ENCODE results near the gene PAQR3.
"Not testable (repeated sequence)": the region's sequence is repeated elsewhere in the genome, so short reads cannot be mapped to it uniquely, and the experiment has no call there.

PAQR3 gene

GRCh38 chr4:78910612-78911011 is 28.6 kb downstream of the PAQR3 start:
- Histone ChIP-seq H3K9me3 (no peaks in the 10 kb centered on the region), H3K27ac (no peak overlapping the region), H3K4me1 (ENCODE audit: control insufficient read depth in 1 of 2, insufficient read depth in 1 of 2, low read depth in 1 of 2, low read length in 1 of 2) (no peaks in the 10 kb centered on the region), H3K36me3 (peaks cover 25% of the 10 kb centered on the region), H3K4me3 (ENCODE audit: low read depth in 1 of 2, low read length in 1 of 2) (no peak overlapping the region), H3K27me3 (no peaks in the 10 kb centered on the region)
- TF ChIP-seq CTCF (IDR thresholded peaks at IDR 0.05) = no peak

GRCh38 chr4:78908974-78909373 is 30.3 kb downstream of the PAQR3 start:
- H3K4me1 ChIP-seq (ENCODE audit: control insufficient read depth in 1 of 2, insufficient read depth in 1 of 2, low read depth in 1 of 2, low read length in 1 of 2); H3K4me3 ChIP-seq (ENCODE audit: low read depth in 1 of 2, low read length in 1 of 2); H3K9me3 ChIP-seq; H3K27ac ChIP-seq; H3K27me3 ChIP-seq: not testable (repeated sequence)
- peaks cover 25% of the 10 kb centered on the region for H3K36me3 ChIP-seq

GRCh38 chr4:78907638-78908037 is 31.6 kb downstream of the PAQR3 start:
- no peak overlapping the region for H3K4me3 ChIP-seq (ENCODE audit: low read depth in 1 of 2, low read length in 1 of 2)
- no peaks in the 10 kb centered on the region for H3K9me3 ChIP-seq
- H3K36me3 ChIP-seq = peaks cover 25% of the 10 kb centered on the region
- no peak for TF ChIP-seq CTCF (IDR thresholded peaks at IDR 0.05)
- no peaks in the 10 kb centered on the region for H3K27me3 ChIP-seq
- H3K27ac ChIP-seq = no peak overlapping the region
- H3K4me1 ChIP-seq (ENCODE audit: control insufficient read depth in 1 of 2, insufficient read depth in 1 of 2, low read depth in 1 of 2, low read length in 1 of 2) = no peaks in the 10 kb centered on the region

GRCh38 chr4:78904143-78904542 is 35.1 kb downstream of the PAQR3 start:
- H3K36me3 ChIP-seq = no peaks in the 10 kb centered on the region
- H3K27me3 ChIP-seq = no peaks in the 10 kb centered on the region
- no peak overlapping the region for H3K4me3 ChIP-seq (ENCODE audit: low read depth in 1 of 2, low read length in 1 of 2)
- TF ChIP-seq CTCF (IDR thresholded peaks at IDR 0.05) = no peak
- no peak overlapping the region for H3K27ac ChIP-seq
- H3K9me3 ChIP-seq = no peaks in the 10 kb centered on the region
- no peaks in the 10 kb centered on the region for H3K4me1 ChIP-seq (ENCODE audit: control insufficient read depth in 1 of 2, insufficient read depth in 1 of 2, low read depth in 1 of 2, low read length in 1 of 2)

GRCh38 chr4:78902298-78902697 is 36.9 kb downstream of the PAQR3 start:
- Histone ChIP-seq H3K27ac (no peak overlapping the region), H3K9me3 (no peaks in the 10 kb centered on the region), H3K4me3 (ENCODE audit: low read depth in 1 of 2, low read length in 1 of 2) (no peak overlapping the region), H3K27me3 (no peaks in the 10 kb centered on the region), H3K36me3 (no peaks in the 10 kb centered on the region), H3K4me1 (ENCODE audit: control insufficient read depth in 1 of 2, insufficient read depth in 1 of 2, low read depth in 1 of 2, low read length in 1 of 2) (no peaks in the 10 kb centered on the region)
- TF ChIP-seq CTCF (IDR thresholded peaks at IDR 0.05) = no peak

- TF ChIP-seq CTCF (IDR thresholded peaks at IDR 0.05) = no peak
- Histone ChIP-seq H3K36me3 (no peaks in the 10 kb centered on the region), H3K4me1 (ENCODE audit: control insufficient read depth in 1 of 2, insufficient read depth in 1 of 2, low read depth in 1 of 2, low read length in 1 of 2) (no peaks in the 10 kb centered on the region), H3K9me3 (no peaks in the 10 kb centered on the region), H3K27me3 (no peaks in the 10 kb centered on the region), H3K4me3 (ENCODE audit: low read depth in 1 of 2, low read length in 1 of 2) (no peak overlapping the region), H3K27ac (no peak overlapping the region)
Measured at GRCh38 chr4:78901882-78902281, 37.4 kb downstream of the PAQR3 start.

All from neutrophil (primary cell).